ENCODE measurements around the gene CRYGS. TPM values are rescaled to one million over a fixed set of nuclear protein-coding genes. Genes with fewer than 3 reads are reported as not detected.

The CRYGS gene
- total RNA-seq, 2 experiments from 2014 or later = 2.5 to 2.7 TPM

DNA sequence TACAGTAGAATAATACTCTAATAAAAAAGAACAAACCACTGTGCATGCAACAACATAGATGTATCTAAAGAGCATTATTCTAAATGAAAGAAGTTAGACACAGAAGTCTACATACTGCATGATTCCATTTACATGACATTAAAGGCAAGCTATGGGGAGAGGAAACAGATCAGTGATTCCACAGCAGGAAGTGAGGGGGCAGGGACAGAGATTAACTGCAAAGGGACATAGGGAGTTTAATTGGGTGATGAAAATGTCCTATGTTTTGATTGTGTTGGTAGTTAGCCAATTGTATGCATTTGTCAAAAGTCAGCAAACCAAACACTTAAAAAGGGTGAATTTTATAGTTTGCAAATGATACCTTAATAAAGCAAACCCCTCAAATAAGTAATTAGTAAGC is 13.8 kb downstream of the CRYGS start:
- intact Hi-C loops (cut with micrococcal nuclease) = no loop called here
- POLR2A ChIA-PET = no interaction called here

DNA sequence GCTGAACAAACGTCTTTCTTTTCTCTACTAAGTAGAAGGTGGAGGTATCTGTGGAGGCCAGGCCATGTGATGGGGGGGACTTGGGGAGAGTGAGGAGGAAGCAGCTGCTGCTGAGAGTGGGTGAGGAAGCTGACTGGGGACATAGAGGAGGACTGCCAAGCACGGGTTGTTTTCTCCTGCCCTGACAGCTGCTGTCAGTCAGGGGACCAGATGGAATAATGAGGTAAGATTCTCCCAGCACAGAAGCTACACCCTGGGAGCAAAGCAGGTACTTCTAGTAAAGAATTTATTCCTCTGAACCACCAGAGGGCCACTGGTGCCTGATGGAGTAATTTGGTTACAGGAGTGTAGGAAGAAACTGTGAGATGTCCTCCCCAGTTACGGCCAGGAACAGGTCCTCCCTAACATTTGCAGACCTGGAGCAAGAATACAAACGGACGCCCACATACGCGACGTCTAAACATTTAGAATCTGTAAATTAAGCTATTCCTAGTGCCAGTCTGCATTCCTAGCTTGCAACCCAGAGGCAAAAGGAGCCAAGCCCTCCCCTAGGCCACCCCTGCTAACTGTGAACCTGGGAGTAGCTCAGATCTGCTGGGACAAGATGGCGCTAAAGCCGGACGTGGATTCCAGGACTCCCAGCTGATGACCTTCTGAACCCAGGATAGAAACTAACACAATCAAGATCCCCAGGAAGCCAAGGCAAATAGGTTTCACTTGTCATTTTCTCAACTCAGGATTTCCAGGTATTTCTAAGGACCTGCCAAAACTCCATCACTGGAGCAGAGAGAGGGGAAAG is 14.8 kb downstream of the CRYGS start:
- Mint-ChIP-seq H3K4me3 (no peak overlapping the region), H3K4me1 (ENCODE audit: low read depth) (peaks cover 60% of the 10 kb centered on the region), H3K27ac (no peak overlapping the region), H3K9me3 (no peaks in the 10 kb centered on the region), H3K36me3 (peaks cover 9% of the 10 kb centered on the region), H3K27me3 (no peaks in the 10 kb centered on the region)
- POLR2A ChIA-PET = no interaction called here
- intact Hi-C loops (cut with micrococcal nuclease) = no loop called here
- CTCF ChIA-PET = interaction anchor here (1.2 to 2.6 kb wide), 3 partner anchors 10 to 270 kb away, joined by 4 to 17 read pairs (median 17); no protein-coding TSS in a partner anchor
- no peak for DNase-seq

More for the DNA sequence above, 13.8 kb downstream of the CRYGS start:
- DNase-seq = no peak
- peaks cover 9% of the 10 kb centered on the region for H3K36me3 Mint-ChIP-seq
- no peak overlapping the region for H3K4me3 Mint-ChIP-seq
- peaks cover 71% of the 10 kb centered on the region for H3K4me1 Mint-ChIP-seq (ENCODE audit: low read depth)
- peak overlapping the region; percentile 8 for H3K27ac Mint-ChIP-seq
- no peaks in the 10 kb centered on the region for H3K27me3 Mint-ChIP-seq
- H3K9me3 Mint-ChIP-seq = no peaks in the 10 kb centered on the region
- CTCF ChIA-PET = no interaction called here

DNA sequence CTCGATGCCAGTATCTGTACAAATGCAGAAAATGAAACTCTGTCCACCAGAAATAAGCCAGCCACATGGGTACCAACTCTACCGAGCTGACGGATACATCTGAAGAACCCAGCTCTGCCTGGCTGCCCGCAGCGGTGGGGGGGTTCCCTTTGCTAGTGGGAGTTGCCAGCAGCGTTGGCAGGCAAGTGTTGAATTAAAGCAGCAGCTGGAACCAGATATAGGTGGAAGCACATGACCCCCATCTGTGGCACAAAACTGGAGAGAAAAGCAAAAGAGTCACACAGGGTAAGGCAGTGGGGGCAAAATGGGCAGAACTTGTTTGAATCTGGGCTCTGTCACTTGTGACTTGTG is 17.9 kb downstream of the CRYGS start:
- Mint-ChIP-seq H3K4me1 (ENCODE audit: low read depth) (peaks cover 46% of the 10 kb centered on the region), H3K27me3 (no peaks in the 10 kb centered on the region), H3K27ac (no peak overlapping the region), H3K4me3 (no peak overlapping the region), H3K9me3 (no peaks in the 10 kb centered on the region), H3K36me3 (peaks cover 6% of the 10 kb centered on the region)
- DNase-seq = no peak
- ChIA-PET POLR2A (no interaction called here), CTCF (interaction anchor here (1.2 to 1.5 kb wide), 2 partner anchors 14 to 124 kb away, joined by 3 to 10 read pairs; no protein-coding TSS in a partner anchor)
- intact Hi-C loops (cut with micrococcal nuclease) = no loop called here

DNA sequence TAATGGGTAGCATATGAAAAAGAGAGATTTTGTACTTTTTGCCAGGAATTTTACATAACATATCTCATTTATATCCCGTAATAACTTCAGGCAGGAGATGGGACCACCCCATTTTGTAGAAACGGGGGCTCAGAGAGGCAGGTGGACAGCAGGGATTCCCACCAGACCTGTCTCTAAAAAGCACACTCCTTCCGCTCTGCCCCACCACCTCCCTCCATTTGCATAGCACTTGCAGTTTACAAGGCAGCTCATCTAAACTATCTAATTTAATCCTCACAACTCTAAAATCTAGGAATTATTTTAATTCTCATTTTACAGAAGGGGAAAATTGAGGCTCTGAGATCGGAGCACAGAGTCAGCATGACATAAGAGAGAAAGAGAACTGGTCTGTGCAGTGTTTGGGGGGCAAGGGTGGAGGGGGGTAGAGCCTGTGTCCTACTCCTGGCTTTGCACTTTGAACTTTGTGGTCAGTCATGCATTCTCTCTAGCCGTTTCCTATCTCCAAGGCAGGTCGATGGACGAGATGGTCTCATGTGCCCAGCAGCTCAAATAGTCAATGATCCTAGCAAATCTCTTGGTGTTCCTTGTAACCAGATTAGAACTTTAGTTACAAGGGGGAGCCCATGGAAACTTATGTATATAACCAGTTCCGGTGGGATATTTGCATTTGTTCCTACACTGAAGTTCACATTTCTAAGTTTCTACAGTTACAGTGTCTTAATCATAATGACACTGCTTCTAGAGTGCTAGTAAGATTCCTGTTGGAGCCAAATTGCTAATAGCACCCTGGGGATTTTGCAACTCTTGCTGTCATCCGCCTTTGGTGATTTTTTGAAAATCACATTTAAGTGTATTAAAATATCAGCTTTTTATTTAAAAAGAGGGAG is 18.6 kb downstream of the CRYGS start:
- H3K27ac Mint-ChIP-seq = no peak overlapping the region
- POLR2A ChIA-PET = no interaction called here
- no peaks in the 10 kb centered on the region for H3K27me3 Mint-ChIP-seq
- no peaks in the 10 kb centered on the region for H3K9me3 Mint-ChIP-seq
- H3K4me3 Mint-ChIP-seq = no peak overlapping the region
- intact Hi-C loops (cut with micrococcal nuclease) = no loop called here
- DNase-seq = no peak
- peaks cover 48% of the 10 kb centered on the region for H3K4me1 Mint-ChIP-seq (ENCODE audit: low read depth)
- CTCF ChIA-PET = interaction anchor here (1.2 to 1.5 kb wide), 2 partner anchors 15 to 123 kb away, joined by 3 to 10 read pairs; no protein-coding TSS in a partner anchor
- H3K36me3 Mint-ChIP-seq = peaks cover 6% of the 10 kb centered on the region

DNA sequence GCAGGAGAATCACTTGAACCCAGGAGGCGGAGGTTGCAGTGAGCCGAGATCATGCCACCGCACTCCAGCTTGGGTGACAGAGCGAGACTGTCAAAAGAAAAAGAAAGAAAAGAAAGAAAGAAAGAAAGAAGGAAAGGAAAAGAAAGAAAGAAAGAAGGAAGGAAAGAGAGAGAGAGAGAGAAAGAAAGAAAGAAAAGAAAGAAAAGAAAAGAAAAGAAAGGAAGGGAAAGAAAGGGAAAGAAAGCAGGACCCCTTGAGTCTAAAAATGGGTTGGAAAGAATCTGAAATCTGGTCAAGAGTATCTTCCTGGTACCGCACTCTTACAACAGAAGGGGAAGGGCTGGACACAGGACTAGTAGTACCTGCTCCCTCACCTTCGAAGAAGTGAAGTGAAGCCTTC is 19.6 kb downstream of the CRYGS start:
- intact Hi-C loops (cut with micrococcal nuclease) = no loop called here
- ChIA-PET POLR2A (interaction anchor here (3.8 kb wide), 1 partner anchor 10 kb away, joined by 12 read pairs; no protein-coding TSS in a partner anchor), CTCF (no interaction called here)
- H3K36me3 Mint-ChIP-seq = peaks cover 6% of the 10 kb centered on the region
- no peak overlapping the region for H3K27ac Mint-ChIP-seq
- H3K9me3 Mint-ChIP-seq = no peaks in the 10 kb centered on the region
- no peaks in the 10 kb centered on the region for H3K27me3 Mint-ChIP-seq
- H3K4me1 Mint-ChIP-seq (ENCODE audit: low read depth) = peaks cover 51% of the 10 kb centered on the region
- H3K4me3 Mint-ChIP-seq = no peak overlapping the region
- DNase-seq = no peak

DNA sequence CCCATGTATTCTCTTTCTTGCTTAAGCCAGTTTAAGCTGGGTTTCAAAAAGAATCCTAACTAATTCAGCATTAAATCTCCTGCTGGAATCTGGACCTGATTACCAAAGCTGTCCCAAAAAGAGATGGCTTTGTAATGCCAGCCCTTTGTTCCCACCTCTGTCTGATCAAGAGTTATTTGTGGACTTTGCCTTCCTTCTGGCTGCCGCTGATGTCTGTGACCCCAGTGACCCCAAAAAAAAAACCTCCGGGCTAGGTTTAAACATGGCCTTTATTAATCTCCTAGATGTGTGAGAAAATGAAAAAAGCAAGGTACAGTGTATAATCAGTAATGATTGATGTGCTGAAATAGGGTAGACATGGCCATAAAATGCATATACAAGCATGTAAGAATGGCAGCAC is 20.7 kb downstream of the CRYGS start:
- intact Hi-C loops (cut with micrococcal nuclease) = no loop called here
- no peak overlapping the region for H3K27ac Mint-ChIP-seq
- peaks cover 6% of the 10 kb centered on the region for H3K36me3 Mint-ChIP-seq
- CTCF ChIA-PET = interaction anchor here (1.7 kb wide), 1 partner anchor 17 kb away, joined by 6 read pairs; no protein-coding TSS in a partner anchor
- no peak overlapping the region for H3K4me3 Mint-ChIP-seq
- H3K9me3 Mint-ChIP-seq = no peaks in the 10 kb centered on the region
- peaks cover 52% of the 10 kb centered on the region for H3K4me1 Mint-ChIP-seq (ENCODE audit: low read depth)
- POLR2A ChIA-PET = interaction anchor here (3.8 kb wide), 1 partner anchor 11 kb away, joined by 12 read pairs; no protein-coding TSS in a partner anchor
- DNase-seq = no peak
- H3K27me3 Mint-ChIP-seq = no peaks in the 10 kb centered on the region

DNA sequence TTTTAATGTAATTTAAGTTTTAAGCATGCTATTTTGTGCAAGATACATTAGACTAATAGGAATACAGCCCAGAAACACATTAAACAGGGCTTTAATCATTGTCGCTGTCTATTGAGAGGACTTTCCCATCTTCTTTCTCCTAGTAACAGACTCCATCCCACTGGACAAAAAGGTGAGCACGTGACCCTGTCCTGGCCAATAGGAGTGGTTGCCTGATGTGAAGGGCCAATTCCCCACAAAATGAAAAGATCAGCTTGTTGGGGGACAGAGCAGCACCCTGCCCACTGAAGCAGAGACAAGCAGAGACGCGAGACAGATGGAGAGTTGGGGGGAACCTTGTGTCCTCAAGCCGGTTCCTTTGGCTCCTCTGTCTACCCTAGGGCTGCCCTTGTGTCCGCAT is 21.2 kb downstream of the CRYGS start:
- Mint-ChIP-seq H3K4me1 (ENCODE audit: low read depth) (peaks cover 56% of the 10 kb centered on the region), H3K9me3 (no peaks in the 10 kb centered on the region), H3K27ac (no peak overlapping the region), H3K36me3 (peaks cover 6% of the 10 kb centered on the region), H3K27me3 (no peaks in the 10 kb centered on the region), H3K4me3 (no peak overlapping the region)
- ChIA-PET POLR2A (interaction anchor here (3.8 kb wide), 1 partner anchor 11 kb away, joined by 12 read pairs; no protein-coding TSS in a partner anchor), CTCF (interaction anchor here (1.7 kb wide), 1 partner anchor 17 kb away, joined by 6 read pairs; no protein-coding TSS in a partner anchor)
- DNase-seq = no peak
- intact Hi-C loops (cut with micrococcal nuclease) = no loop called here

DNA sequence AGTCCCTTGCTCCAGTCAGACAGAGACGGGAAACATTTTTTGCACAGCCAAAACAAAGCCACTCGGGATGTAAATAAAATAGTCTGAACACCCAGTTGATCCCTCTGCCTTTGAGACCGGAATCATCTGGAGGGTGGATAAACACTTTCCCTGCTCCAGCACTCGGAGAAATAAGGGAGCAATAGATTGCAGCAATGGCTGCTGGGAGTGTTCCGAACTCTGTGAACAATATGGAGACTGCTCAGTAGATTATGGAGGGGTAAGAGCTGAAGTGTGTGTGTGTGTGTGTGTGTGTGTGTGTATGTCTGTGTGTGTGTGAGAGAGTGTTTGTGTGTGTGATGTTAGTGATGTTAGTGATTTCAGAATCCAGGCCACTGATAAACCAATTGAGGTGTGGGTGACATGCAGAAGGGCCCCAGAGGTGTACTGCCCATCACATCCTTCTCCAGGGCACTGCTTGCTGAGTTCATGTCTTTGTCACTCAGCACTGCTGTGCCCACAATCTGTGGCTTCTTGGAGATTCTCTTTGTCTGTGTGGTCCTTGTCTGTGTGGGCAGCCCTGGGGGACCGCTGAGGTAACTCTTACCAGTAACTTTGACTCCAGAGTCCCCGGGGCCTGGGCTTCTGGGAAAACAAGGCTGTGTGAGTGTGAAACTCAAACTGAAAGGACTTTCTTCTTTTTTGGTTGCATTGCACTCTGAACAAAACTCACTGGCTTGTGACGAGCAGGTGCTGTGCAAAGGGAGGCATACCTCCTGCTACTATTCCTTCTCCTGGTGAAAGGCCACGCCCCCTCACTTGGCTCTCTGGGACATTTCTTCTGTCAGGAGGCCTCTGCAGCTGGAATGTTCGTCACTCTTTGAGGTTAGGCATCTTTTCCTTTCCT is 23.0 kb downstream of the CRYGS start:
- peak overlapping the region; percentile 50 for H3K4me3 Mint-ChIP-seq
- intact Hi-C loops (cut with micrococcal nuclease) = no loop called here
- H3K36me3 Mint-ChIP-seq = peaks cover 3% of the 10 kb centered on the region
- H3K4me1 Mint-ChIP-seq (ENCODE audit: low read depth) = peaks cover 62% of the 10 kb centered on the region
- ChIA-PET POLR2A (interaction anchor here (3.8 kb wide), 1 partner anchor 13 kb away, joined by 12 read pairs; no protein-coding TSS in a partner anchor), CTCF (no interaction called here)
- no peaks in the 10 kb centered on the region for H3K27me3 Mint-ChIP-seq
- peak; percentile 88 for DNase-seq
- peaks cover 6% of the 10 kb centered on the region for H3K9me3 Mint-ChIP-seq
- H3K27ac Mint-ChIP-seq = peak overlapping the region; percentile 81

DNA sequence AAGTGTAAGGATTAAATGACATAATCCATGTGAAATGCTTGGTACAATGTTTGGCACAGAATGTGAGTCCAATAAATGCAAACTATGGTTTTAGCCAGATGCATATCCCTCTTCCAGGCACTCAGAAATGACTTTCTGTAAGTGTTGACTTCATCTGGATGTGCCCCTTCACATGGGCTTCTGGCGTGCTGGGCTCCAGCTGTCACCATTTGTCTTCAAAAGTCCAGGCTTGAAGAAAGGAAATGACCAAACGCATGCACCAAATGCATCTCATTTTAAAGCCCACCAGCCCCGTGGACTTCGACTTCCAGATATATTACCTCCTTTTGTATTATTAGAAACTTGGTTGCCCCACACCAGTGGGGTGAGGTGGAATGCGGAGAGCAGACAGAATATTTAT is 23.7 kb downstream of the CRYGS start:
- Mint-ChIP-seq H3K4me3 (no peak overlapping the region), H3K9me3 (peaks cover 6% of the 10 kb centered on the region), H3K36me3 (peaks cover 3% of the 10 kb centered on the region), H3K27me3 (no peaks in the 10 kb centered on the region), H3K4me1 (ENCODE audit: low read depth) (peaks cover 69% of the 10 kb centered on the region), H3K27ac (peak overlapping the region; percentile 81)
- intact Hi-C loops (cut with micrococcal nuclease) = no loop called here
- CTCF ChIA-PET = interaction anchor here (1.0 to 4.5 kb wide), 7 partner anchors 8 to 96 kb away, joined by 3 to 50 read pairs (median 5); no protein-coding TSS in a partner anchor
- POLR2A ChIA-PET = interaction anchor here (1.0 to 3.5 kb wide), 2 partner anchors 14 to 18 kb away, joined by 3 to 39 read pairs; no protein-coding TSS in a partner anchor
- DNase-seq = no peak

DNA sequence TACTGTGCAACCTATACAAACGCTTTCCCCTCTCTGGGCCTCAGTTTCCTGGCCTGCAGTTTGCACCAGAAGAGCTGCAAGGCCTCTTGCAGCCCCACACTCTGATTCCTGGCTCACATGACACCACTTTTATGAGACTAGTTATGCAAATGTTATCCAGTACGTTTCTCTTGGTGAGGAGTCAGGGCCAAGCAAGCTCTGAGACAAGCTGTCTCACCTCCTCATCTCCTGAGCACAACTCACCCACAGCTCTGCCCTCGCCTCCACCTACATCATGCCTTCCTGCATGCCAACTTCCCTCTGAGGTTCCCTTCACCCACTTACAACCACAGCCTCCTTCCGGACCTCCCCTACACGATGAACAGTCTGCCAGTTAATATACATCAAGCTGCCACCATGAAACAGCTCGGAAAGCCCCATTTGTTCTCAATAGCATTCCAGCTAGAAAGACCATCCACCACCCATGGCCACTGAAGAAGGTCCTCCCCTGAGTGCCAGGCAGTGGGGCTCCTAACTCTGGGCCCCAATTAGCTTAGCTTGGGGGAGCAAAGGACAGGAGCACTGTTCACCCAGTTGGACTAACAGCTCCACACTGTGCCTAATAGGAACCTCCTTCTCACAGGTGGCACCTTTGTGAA is 25.0 kb downstream of the CRYGS start:
- intact Hi-C loops (cut with micrococcal nuclease) = loop anchor here (1.0 to 2.0 kb wide), 4 partner anchors 12 to 260 kb away; partner anchors contain the start of gene TBCCD1
- Mint-ChIP-seq H3K27me3 (no peaks in the 10 kb centered on the region), H3K9me3 (peaks cover 6% of the 10 kb centered on the region)

More for the DNA sequence above, 25.0 kb downstream of the CRYGS start:
- H3K27ac Mint-ChIP-seq = peak overlapping the region; percentile 81
- H3K36me3 Mint-ChIP-seq = peaks cover 3% of the 10 kb centered on the region
- CTCF ChIA-PET = interaction anchor here (0.7 to 4.5 kb wide), 14 partner anchors 10 to 576 kb away, joined by 3 to 50 read pairs (median 4); no protein-coding TSS in a partner anchor
- peak; percentile 86 for DNase-seq
- peak overlapping the region; percentile 21 for H3K4me3 Mint-ChIP-seq
- H3K4me1 Mint-ChIP-seq (ENCODE audit: low read depth) = peaks cover 82% of the 10 kb centered on the region
- POLR2A ChIA-PET = interaction anchor here (1.1 to 3.5 kb wide), 3 partner anchors 10 to 576 kb away, joined by 3 to 39 read pairs (median 3); no protein-coding TSS in a partner anchor

Data from activated CD4-positive, alpha-beta memory T cell treated with anti-CD3 and anti-CD28 coated beads for 36 hours (primary cell).